ENCODE data around the gene THAP6.

Gene THAP6, protein sequence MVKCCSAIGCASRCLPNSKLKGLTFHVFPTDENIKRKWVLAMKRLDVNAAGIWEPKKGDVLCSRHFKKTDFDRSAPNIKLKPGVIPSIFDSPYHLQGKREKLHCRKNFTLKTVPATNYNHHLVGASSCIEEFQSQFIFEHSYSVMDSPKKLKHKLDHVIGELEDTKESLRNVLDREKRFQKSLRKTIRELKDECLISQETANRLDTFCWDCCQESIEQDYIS

DNA sequence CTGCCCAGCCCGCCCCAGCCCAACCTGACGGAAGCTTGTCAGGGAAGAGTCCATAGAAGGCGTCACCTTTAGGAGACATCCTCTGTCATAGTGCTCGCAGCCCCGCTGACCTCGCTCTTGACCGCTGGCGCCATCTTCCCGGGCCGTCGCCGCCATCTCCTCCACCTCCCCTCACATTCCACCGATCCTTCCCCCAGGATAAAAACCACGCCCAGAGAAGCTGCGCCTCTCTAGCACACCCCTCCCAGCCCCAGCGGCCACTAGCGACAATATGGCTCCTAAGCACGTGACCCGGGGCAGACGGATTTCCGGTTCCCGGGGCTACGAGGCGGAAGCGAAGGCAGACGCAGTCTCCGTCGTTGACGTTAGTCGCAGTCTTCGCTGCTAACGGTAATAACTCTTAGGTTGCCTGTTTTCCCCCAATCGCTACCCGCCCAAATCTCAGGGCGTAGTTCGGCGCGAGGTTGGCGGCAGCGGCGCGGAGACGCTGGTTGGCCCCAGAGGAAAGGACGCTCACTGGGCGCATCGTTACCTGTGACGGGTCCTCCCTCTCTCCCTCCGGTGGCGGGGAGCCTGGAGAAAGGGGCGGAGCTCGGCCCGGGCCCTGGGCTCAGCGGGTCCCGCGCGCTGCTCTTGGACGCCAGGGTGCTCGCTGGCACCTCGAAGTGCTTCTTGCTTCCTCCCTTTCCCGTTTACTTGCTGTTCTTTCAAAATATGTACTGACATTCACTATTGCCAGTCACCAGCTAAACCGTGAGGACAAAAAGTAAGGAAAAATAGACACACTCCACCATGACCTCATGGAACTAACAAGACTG is at the start of gene THAP6, which contains the start of gene RCHY1:
Gene THAP6, plus strand, starts transcription at position 343 of the 818 bp plus-strand sequence. CDS start 980 bp downstream, outside the sequence.
Gene RCHY1, minus strand, starts transcription at position 273 of the 818 bp plus-strand sequence. Its CDS starts 117 bp downstream, at position 156.
- Histone ChIP-seq H3K27ac (ENCODE audit: low read depth, low read length) (peak within 1 kb of the TSS; percentile 53; the same call in 1 of the 2 replicates), H3K9ac (ENCODE audit: low read length) (peak within 1 kb of the TSS; percentile 82), H3K9me3 (ENCODE audit: control insufficient read depth, insufficient read depth, low read depth, low read length) (no peaks in the 10 kb centered on the region; the same call in 1 of the 2 replicates), H3K27me3 (ENCODE audit: control insufficient read depth, insufficient read depth, low read length) (no peaks in the 10 kb centered on the region), H3K36me3 (ENCODE audit: control insufficient read depth, insufficient read depth, low read length) (peaks cover 25% of the 10 kb centered on the region), H3K4me3 (ENCODE audit: low read depth, low read length) (peak within 1 kb of the TSS; percentile 84), H3K4me1 (ENCODE audit: control insufficient read depth, insufficient read depth, low read length) (peaks cover 18% of the 10 kb centered on the region)

DNA sequence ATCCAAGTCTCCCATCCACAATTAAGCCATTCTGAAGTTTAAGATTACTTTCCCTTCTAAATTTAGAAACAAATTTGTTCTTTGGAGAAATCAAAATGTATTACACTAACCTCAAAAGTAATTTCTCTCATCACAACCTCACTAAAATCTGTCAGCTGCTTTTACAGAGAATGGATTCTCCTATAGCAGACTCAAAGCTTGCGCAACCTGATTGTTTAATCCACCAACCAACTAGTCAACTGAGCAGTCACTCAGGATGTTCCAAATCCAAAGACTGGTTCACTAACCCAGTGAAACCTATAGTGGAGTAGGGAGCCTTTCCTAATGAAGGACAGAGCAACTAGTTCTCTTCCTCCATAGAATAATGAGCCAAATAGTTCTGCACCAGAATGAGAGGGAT is 44.4 kb upstream of the THAP6 start:
- Histone ChIP-seq H3K4me1 (ENCODE audit: control insufficient read depth, insufficient read depth, low read length) (no peaks in the 10 kb centered on the region), H3K9ac (ENCODE audit: low read length) (no peak overlapping the region), H3K27ac (ENCODE audit: low read depth, low read length) (no peak overlapping the region), H3K4me3 (ENCODE audit: low read depth, low read length) (no peak overlapping the region), H3K27me3 (ENCODE audit: control insufficient read depth, insufficient read depth, low read length) (no peaks in the 10 kb centered on the region), H3K9me3 (ENCODE audit: control insufficient read depth, insufficient read depth, low read depth, low read length) (no peaks in the 10 kb centered on the region), H3K36me3 (ENCODE audit: control insufficient read depth, insufficient read depth, low read length) (no peaks in the 10 kb centered on the region)

DNA sequence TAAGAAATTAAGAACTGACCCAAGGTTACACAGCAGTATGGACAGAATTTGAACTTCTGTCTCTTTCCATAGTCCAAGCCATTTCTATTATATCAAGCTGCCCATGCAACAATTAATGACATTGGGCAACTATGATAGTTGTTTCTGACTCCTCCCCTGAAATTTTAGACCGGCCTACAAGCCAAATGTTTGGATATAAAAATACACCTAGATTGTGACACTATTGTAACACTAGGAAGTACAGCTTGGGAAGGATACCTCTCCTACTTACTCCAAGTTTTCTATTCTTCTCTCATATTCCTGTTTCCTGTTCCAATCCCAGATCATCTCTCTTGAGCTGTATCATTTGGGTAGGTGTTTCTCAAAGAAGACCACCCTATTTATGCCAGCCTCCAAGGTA is 43.5 kb upstream of the THAP6 start:
- Histone ChIP-seq H3K9me3 (ENCODE audit: control insufficient read depth, insufficient read depth, low read depth, low read length) (no peaks in the 10 kb centered on the region), H3K4me3 (ENCODE audit: low read depth, low read length) (no peak overlapping the region), H3K4me1 (ENCODE audit: control insufficient read depth, insufficient read depth, low read length) (no peaks in the 10 kb centered on the region), H3K9ac (ENCODE audit: low read length) (no peak overlapping the region), H3K27me3 (ENCODE audit: control insufficient read depth, insufficient read depth, low read length) (no peaks in the 10 kb centered on the region), H3K27ac (ENCODE audit: low read depth, low read length) (no peak overlapping the region), H3K36me3 (ENCODE audit: control insufficient read depth, insufficient read depth, low read length) (no peaks in the 10 kb centered on the region)

DNA sequence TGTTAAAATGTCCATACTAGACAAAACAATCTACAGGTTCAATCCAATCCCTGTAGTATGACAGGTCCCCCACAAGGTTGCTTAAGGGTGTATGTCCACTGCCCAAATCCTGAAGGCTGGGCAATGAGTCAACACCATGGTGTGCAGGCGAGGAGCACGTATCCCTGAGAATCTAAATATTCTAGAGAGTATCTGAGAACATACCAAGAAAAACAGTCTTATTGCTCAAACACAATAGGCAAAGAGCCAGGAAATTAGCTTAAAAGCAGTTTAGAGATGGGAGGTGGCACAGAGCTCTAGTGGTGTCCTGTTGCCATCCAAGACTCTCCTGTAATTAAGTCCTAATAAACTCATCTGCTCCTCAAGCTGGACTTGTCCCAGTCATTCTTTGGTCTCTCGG is 37.1 kb upstream of the THAP6 start:
- H3K27me3 ChIP-seq (ENCODE audit: control insufficient read depth, insufficient read depth, low read length): no peaks in the 10 kb centered on the region
- no peak overlapping the region for H3K4me3 ChIP-seq (ENCODE audit: low read depth, low read length)
- no peaks in the 10 kb centered on the region for H3K4me1 ChIP-seq (ENCODE audit: control insufficient read depth, insufficient read depth, low read length)
- H3K27ac ChIP-seq (ENCODE audit: low read depth, low read length): no peak overlapping the region
- H3K36me3 ChIP-seq (ENCODE audit: control insufficient read depth, insufficient read depth, low read length): peaks cover 38% of the 10 kb centered on the region
- no peak overlapping the region for H3K9ac ChIP-seq (ENCODE audit: low read length)
- no peaks in the 10 kb centered on the region for H3K9me3 ChIP-seq (ENCODE audit: control insufficient read depth, insufficient read depth, low read depth, low read length)

DNA sequence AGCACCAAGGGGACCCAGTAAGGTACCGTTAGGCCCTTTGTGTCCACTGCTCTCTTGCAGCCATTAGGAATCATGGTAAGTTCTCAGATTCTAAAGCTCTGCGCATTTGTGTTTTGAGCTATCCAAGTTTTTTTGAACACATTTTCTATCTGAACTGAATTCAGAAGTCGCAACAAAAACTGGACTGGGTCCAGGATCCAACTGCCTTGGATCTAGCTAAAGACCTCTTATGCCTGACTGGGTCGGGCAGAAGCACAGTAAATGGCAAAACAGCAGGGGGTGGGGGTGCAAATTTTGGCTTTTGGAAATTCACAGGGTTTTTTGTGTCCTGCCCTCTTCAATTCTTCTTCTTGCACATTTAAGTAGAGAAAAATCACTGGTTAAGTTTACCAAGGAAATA is 30.1 kb upstream of the THAP6 start:
- H3K4me1 ChIP-seq (ENCODE audit: control insufficient read depth, insufficient read depth, low read length): peaks cover 7% of the 10 kb centered on the region; the same call in 1 of the 2 replicates

DNA sequence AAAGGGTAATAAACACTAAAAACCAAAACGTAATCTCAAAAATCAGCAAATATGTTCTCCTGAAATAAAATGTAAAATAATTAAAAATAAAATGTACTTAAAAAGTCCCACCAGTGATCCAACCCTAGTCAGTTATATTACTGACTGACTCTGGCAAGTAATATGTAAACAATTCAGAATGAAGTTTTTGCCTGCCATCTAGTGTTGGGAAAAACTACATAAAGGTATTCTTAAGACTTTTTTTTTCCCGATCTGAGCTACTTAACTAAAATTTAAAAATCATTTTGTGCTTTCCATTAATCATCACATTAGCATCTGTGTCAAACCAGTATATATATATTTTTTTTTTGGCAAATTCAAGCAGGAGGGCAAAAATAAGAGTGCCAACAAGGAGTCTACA is 24.1 kb upstream of the THAP6 start:
- Histone ChIP-seq H3K9ac (ENCODE audit: low read length) (no peak overlapping the region), H3K36me3 (ENCODE audit: control insufficient read depth, insufficient read depth, low read length) (peaks cover 40% of the 10 kb centered on the region), H3K9me3 (ENCODE audit: control insufficient read depth, insufficient read depth, low read depth, low read length) (no peaks in the 10 kb centered on the region), H3K4me3 (ENCODE audit: low read depth, low read length) (no peak overlapping the region), H3K4me1 (ENCODE audit: control insufficient read depth, insufficient read depth, low read length) (peaks cover 7% of the 10 kb centered on the region; the same call in 1 of the 2 replicates), H3K27ac (ENCODE audit: low read depth, low read length) (no peak overlapping the region), H3K27me3 (ENCODE audit: control insufficient read depth, insufficient read depth, low read length) (no peaks in the 10 kb centered on the region)

More for the DNA sequence above, 30.1 kb upstream of the THAP6 start:
- Histone ChIP-seq H3K9me3 (ENCODE audit: control insufficient read depth, insufficient read depth, low read depth, low read length) (no peaks in the 10 kb centered on the region), H3K27ac (ENCODE audit: low read depth, low read length) (no peak overlapping the region), H3K4me3 (ENCODE audit: low read depth, low read length) (no peak overlapping the region), H3K36me3 (ENCODE audit: control insufficient read depth, insufficient read depth, low read length) (peaks cover 54% of the 10 kb centered on the region), H3K27me3 (ENCODE audit: control insufficient read depth, insufficient read depth, low read length) (no peaks in the 10 kb centered on the region), H3K9ac (ENCODE audit: low read length) (no peak overlapping the region)

DNA sequence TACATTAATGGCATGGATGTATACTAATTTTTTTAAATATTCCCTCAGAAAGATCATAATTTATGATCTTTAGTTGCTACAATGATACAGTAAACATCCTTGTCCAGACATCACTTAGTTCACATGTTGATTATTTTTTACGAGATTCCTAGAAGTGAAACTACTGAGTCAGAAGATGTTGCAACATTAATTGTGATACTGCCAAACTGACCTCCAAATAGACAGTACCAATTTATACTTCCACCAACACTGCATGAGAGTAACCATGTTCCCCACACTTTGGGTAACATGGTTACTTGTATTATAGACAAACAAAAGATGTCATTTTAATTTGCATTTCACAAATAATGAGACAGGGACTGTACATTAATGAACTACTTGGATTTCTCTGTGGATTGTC is 19.7 kb upstream of the THAP6 start:
- peaks cover 28% of the 10 kb centered on the region for H3K36me3 ChIP-seq (ENCODE audit: control insufficient read depth, insufficient read depth, low read length)
- H3K4me3 ChIP-seq (ENCODE audit: low read depth, low read length): no peak overlapping the region
- H3K4me1 ChIP-seq (ENCODE audit: control insufficient read depth, insufficient read depth, low read length): no peaks in the 10 kb centered on the region
- H3K9ac ChIP-seq (ENCODE audit: low read length): no peak overlapping the region
- no peak overlapping the region for H3K27ac ChIP-seq (ENCODE audit: low read depth, low read length)
- H3K9me3 ChIP-seq (ENCODE audit: control insufficient read depth, insufficient read depth, low read depth, low read length): peaks cover 6% of the 10 kb centered on the region; the same call in 1 of the 2 replicates
- H3K27me3 ChIP-seq (ENCODE audit: control insufficient read depth, insufficient read depth, low read length): no peaks in the 10 kb centered on the region

DNA sequence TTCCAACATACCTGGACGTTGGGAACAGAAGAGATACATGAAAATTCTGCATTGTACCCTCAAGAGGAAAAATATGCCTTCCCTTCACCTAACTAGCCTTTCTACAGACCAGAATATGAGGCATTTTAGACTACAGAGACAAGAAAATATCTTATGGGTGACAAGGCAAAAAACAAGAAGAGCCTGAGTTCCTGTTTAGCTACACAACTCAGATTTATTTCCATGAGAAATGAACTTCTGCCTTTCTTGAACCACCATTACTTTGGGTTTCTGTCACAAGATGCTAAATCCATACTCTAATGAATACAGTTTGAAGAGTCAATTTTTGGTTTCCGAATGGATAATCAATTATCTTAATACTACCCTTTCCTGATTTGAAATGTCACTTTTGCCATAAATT is 18.8 kb upstream of the THAP6 start:
- Histone ChIP-seq H3K4me3 (ENCODE audit: low read depth, low read length) (no peak overlapping the region), H3K9me3 (ENCODE audit: control insufficient read depth, insufficient read depth, low read depth, low read length) (peaks cover 8% of the 10 kb centered on the region; the same call in 1 of the 2 replicates), H3K9ac (ENCODE audit: low read length) (no peak overlapping the region), H3K36me3 (ENCODE audit: control insufficient read depth, insufficient read depth, low read length) (peaks cover 32% of the 10 kb centered on the region), H3K27me3 (ENCODE audit: control insufficient read depth, insufficient read depth, low read length) (no peaks in the 10 kb centered on the region), H3K4me1 (ENCODE audit: control insufficient read depth, insufficient read depth, low read length) (no peaks in the 10 kb centered on the region), H3K27ac (ENCODE audit: low read depth, low read length) (no peak overlapping the region)

DNA sequence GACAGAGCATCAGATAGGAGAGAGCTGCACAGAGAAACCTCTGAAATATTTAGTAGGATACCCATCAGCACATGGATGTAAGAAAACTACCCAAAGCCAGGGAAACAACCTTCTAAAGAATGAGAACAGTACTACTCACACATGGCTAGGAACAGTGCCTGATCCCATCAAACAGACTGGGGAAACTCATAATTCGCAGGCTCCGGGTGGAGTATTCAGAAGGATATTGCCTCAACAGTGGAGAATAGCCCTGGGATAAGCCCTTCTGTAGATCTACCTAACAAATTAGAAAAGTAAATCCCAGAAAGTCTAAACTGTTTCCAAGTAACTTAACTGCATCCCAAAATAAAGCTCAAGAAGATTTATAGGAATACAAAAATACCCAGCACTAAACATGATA is 17.9 kb upstream of the THAP6 start:
- Histone ChIP-seq H3K27me3 (ENCODE audit: control insufficient read depth, insufficient read depth, low read length) (no peaks in the 10 kb centered on the region), H3K9ac (ENCODE audit: low read length) (no peak overlapping the region), H3K4me3 (ENCODE audit: low read depth, low read length) (no peak overlapping the region), H3K27ac (ENCODE audit: low read depth, low read length) (no peak overlapping the region), H3K36me3 (ENCODE audit: control insufficient read depth, insufficient read depth, low read length) (peaks cover 29% of the 10 kb centered on the region), H3K4me1 (ENCODE audit: control insufficient read depth, insufficient read depth, low read length) (no peaks in the 10 kb centered on the region), H3K9me3 (ENCODE audit: control insufficient read depth, insufficient read depth, low read depth, low read length) (peaks cover 8% of the 10 kb centered on the region; the same call in 1 of the 2 replicates)

DNA sequence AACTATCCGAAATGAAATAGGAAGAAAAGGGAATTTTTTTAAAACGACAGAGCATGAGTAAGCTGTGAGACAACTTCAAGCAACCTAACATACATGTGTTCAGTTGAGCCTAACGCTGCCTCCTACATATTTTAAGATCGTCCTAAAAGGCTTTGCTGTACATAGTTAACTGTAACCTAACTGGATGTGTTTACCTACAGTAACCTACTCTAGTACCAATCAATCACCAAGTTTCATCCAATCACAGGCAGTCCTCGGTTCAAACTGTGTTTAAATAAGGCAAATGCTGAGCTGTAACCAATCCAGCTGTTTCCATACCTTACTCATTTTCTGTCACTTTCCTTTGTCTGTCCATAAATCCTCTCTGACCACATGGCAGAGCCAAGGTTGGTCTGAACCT is 17.1 kb upstream of the THAP6 start:
- Histone ChIP-seq H3K9me3 (ENCODE audit: control insufficient read depth, insufficient read depth, low read depth, low read length) (peaks cover 8% of the 10 kb centered on the region; the same call in 1 of the 2 replicates), H3K27ac (ENCODE audit: low read depth, low read length) (no peak overlapping the region; the same call in 1 of the 2 replicates), H3K36me3 (ENCODE audit: control insufficient read depth, insufficient read depth, low read length) (peaks cover 24% of the 10 kb centered on the region), H3K4me1 (ENCODE audit: control insufficient read depth, insufficient read depth, low read length) (no peaks in the 10 kb centered on the region), H3K4me3 (ENCODE audit: low read depth, low read length) (no peak overlapping the region), H3K9ac (ENCODE audit: low read length) (no peak overlapping the region), H3K27me3 (ENCODE audit: control insufficient read depth, insufficient read depth, low read length) (no peaks in the 10 kb centered on the region)

DNA sequence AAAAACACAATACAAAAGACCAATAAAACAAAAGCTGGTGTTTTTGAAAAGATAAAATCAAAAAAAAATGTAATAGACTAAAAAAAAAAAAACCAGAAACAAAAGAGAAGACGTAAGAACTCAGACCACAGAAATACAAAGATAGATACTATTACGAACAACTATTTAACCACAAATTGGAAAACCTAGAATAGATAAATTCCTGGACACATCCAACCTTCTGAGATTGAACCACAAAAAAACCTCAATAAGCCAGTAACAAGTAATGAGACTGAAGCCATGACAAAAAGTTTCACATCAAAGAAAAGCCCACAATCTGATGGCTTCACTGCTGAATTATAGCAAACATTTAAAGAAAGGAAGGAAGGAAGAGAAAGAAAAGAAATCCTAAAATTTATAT is 16.2 kb upstream of the THAP6 start:
- H3K36me3 ChIP-seq (ENCODE audit: control insufficient read depth, insufficient read depth, low read length): peaks cover 23% of the 10 kb centered on the region
- no peak overlapping the region for H3K4me3 ChIP-seq (ENCODE audit: low read depth, low read length)
- H3K9me3 ChIP-seq (ENCODE audit: control insufficient read depth, insufficient read depth, low read depth, low read length): peaks cover 8% of the 10 kb centered on the region; the same call in 1 of the 2 replicates
- H3K4me1 ChIP-seq (ENCODE audit: control insufficient read depth, insufficient read depth, low read length): no peaks in the 10 kb centered on the region
- no peak overlapping the region for H3K9ac ChIP-seq (ENCODE audit: low read length)
- no peaks in the 10 kb centered on the region for H3K27me3 ChIP-seq (ENCODE audit: control insufficient read depth, insufficient read depth, low read length)
- H3K27ac ChIP-seq (ENCODE audit: low read depth, low read length): no peak overlapping the region

All from HUES6 (cell line).